ENCODE results near the gene KCNMB3. TPM values are rescaled to one million over a fixed set of nuclear protein-coding genes. Genes with fewer than 3 reads are reported as not detected.

Gene KCNMB3
- total and polyA plus RNA-seq, 2 of the 8 experiments (the other 6 are each of a cell fraction or from before 2014, with no cell fraction given): 1.7 to 2.0 TPM

GRCh38 chr3:179272385-179272784 lies 21.5 kb upstream of the KCNMB3 start:
- Histone ChIP-seq H3K4me1 (replicated peaks in 1 of 4; ENCODE audit: control insufficient read depth in 3 of 4, insufficient read depth in 4 of 4, low read length in 3 of 4) (no peaks in the 10 kb centered on the region), H2BK12ac (ENCODE audit: low read depth, low read length) (no peak overlapping the region), H3K4me3 (ENCODE audit: extremely low read depth in 1 of 4, insufficient read depth in 2 of 4, low read depth in 3 of 4, low read length in 4 of 4) (no peak overlapping the region), H3K14ac (ENCODE audit: insufficient read length) (no peak overlapping the region), H3K36me3 (ENCODE audit: control insufficient read depth in 2 of 4, insufficient read depth in 4 of 4, low read length in 3 of 4) (no peaks in the 10 kb centered on the region), H2AK5ac (ENCODE audit: low read depth, low read length) (no peak overlapping the region), H3K23me2 (ENCODE audit: low read depth, low read length) (no peaks in the 10 kb centered on the region), H3K9me3 (ENCODE audit: insufficient read depth in 2 of 2, low read depth in 1 of 2, low read length in 1 of 2) (no peaks in the 10 kb centered on the region), H3K4ac (replicated peaks; ENCODE audit: insufficient read length, low read depth, low read length) (no peak overlapping the region), H4K5ac (ENCODE audit: insufficient read length, low read depth, low read length) (no peak overlapping the region), H2BK120ac (replicated peaks; ENCODE audit: low read depth, low read length) (no peak overlapping the region), H4K20me1 (replicated peaks in 1 of 2; ENCODE audit: control insufficient read depth in 1 of 2, insufficient read depth in 2 of 2, low read length in 2 of 2) (no peaks in the 10 kb centered on the region), H2AFZ (ENCODE audit: low read length) (no peak overlapping the region), H2BK5ac (ENCODE audit: low read depth, low read length) (no peak overlapping the region), H3K79me1 (ENCODE audit: low read depth, low read length) (no peaks in the 10 kb centered on the region), H2BK15ac (ENCODE audit: low read length) (no peak overlapping the region), H2BK20ac (ENCODE audit: low read length) (no peak overlapping the region), H3K4me2 (ENCODE audit: insufficient read depth in 1 of 2, low read depth in 2 of 2, low read length in 2 of 2) (no peak overlapping the region), H3K18ac (ENCODE audit: extremely low read depth, low read length) (no peak overlapping the region), H4K91ac (replicated peaks; ENCODE audit: insufficient read length, low read length) (no peak overlapping the region), H4K8ac (ENCODE audit: extremely low read depth, insufficient read depth, low read length) (no peak overlapping the region), H3K27ac (ENCODE audit: low read depth, low read length) (no peak overlapping the region), H3K9ac (replicated peaks in 1 of 4; ENCODE audit: extremely low read depth in 1 of 4, low read depth in 3 of 4, low read length in 3 of 4) (no peak overlapping the region), H3K27me3 (replicated peaks in 1 of 4; ENCODE audit: control insufficient read depth in 3 of 4, extremely low read depth in 1 of 4, insufficient read depth in 3 of 4, low read length in 3 of 4) (no peaks in the 10 kb centered on the region), H3K79me2 (ENCODE audit: control insufficient read depth in 1 of 2, insufficient read depth in 2 of 2, low read length in 2 of 2) (no peaks in the 10 kb centered on the region), H3K56ac (replicated peaks; ENCODE audit: insufficient read length, low read depth, low read length) (no peak overlapping the region), H3K23ac (ENCODE audit: insufficient read length) (no peak overlapping the region)
- CTCF ChIA-PET (ENCODE audit: partially characterized antibody): interaction anchor here (0.7 to 2.6 kb wide), 12 partner anchors 9 to 257 kb away, joined by 3 to 8 read pairs (median 3); no protein-coding TSS in a partner anchor
- 90% methylated on average over 3 of the region's 3 CpGs; no CpG with 5 or more reads in 1 of the 2 experiments for WGBS, 2 experiments (ENCODE audit: extremely low coverage in 1 of 2, insufficient coverage in 1 of 2, insufficient read length in 1 of 2, insufficient replicate concordance in 2 of 2, low coverage in 1 of 2, low lambda C conversion rate in 2 of 2, missing lambda C conversion rate in 1 of 2)
- DNase-seq (ENCODE audit: low read depth in 1 of 2, low spot score in 2 of 2) (no peak), FAIRE-seq (no peak)
- TF ChIP-seq CTCF (IDR thresholded peaks at IDR 0.05; ENCODE audit: control extremely low read depth in 1 of 3, insufficient read depth in 1 of 3, low read depth in 1 of 3, low read length in 3 of 3) (peak; percentile 14 to 36 (median 34); a peak in 3 of 4 replicates), RAD21 (IDR thresholded peaks at IDR 0.05 in 1 of 2, conservative IDR thresholded peaks at IDR 0.05 in 1 of 2; ENCODE audit: low read depth in 2 of 2, low read length in 2 of 2) (peak; percentile 40 to 54), POLR2A (IDR thresholded peaks at IDR 0.05; ENCODE audit: control extremely low read depth in 1 of 2, low read depth in 2 of 2, low read length in 2 of 2) (no peak)
- POLR2A ChIA-PET (ENCODE audit: partially characterized antibody): interaction anchor here (1.0 kb wide), 1 partner anchor 12 kb away, joined by 3 read pairs; no protein-coding TSS in a partner anchor
